Gastroesophageal sphincter (tissue), 3 donors: ENCODE measurements around the gene PCDHA3.
"Not testable (repeated sequence)": the region's sequence is repeated elsewhere in the genome, so short reads cannot be mapped to it uniquely, and the experiment has no call there.

Source experiments
- EP300 ChIP-seq: sonication (generic); formaldehyde crosslinking; IDR thresholded peaks from one replicate; pipeline ENCODE4 v1.6.1; 2017; ENCODE audit warnings: antibody characterized with exemption, mild to moderate bottlenecking
- POLR2A ChIP-seq, 2 donors: fragments of 450-650 bp; IDR thresholded peaks; one replicate each; pipeline ENCODE4 v1.6.1; 2017; ENCODE audit warnings: antibody characterized with exemption in 2 of 2, mild to moderate bottlenecking in 2 of 2, moderate library complexity in 1 of 2
- TF ChIP-seq, protein P1 (sequence below), 4 experiments: fragments of 200-600 bp in 2 of 4; fragments of 450-650 bp in 2 of 4; sonication (generic) in 1 of 4; IDR thresholded peaks; one replicate each; pipeline ENCODE4 v1.5.1; 2017 to 2019; ENCODE audit warnings: antibody characterized with exemption in 4 of 4, mild to moderate bottlenecking in 2 of 4, moderate library complexity in 2 of 4

DNA sequence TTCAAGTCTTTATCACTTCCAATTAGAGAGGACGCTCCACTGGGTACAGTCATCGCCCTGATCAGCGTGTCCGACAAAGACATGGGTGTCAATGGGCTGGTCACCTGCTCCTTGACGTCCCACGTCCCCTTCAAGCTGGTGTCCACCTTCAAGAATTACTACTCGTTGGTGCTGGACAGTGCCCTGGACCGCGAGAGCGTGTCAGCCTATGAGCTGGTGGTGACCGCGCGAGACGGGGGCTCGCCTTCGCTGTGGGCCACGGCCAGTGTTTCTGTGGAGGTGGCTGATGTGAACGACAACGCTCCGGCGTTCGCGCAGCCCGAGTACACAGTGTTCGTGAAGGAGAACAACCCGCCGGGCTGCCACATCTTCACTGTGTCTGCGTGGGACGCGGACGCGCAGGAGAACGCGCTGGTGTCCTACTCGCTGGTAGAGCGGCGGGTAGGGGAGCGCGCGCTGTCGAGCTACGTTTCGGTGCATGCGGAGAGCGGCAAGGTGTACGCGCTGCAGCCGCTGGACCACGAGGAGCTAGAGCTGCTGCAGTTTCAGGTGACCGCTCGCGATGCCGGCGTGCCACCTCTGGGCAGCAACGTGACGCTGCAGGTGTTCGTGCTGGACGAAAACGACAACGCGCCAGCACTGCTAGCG is 7.5 kb downstream of the PCDHA3 start:
- not testable (repeated sequence) for TF ChIP-seq POLR2A (IDR thresholded peaks at IDR 0.05); EP300
- TF ChIP-seq, protein P1, sequence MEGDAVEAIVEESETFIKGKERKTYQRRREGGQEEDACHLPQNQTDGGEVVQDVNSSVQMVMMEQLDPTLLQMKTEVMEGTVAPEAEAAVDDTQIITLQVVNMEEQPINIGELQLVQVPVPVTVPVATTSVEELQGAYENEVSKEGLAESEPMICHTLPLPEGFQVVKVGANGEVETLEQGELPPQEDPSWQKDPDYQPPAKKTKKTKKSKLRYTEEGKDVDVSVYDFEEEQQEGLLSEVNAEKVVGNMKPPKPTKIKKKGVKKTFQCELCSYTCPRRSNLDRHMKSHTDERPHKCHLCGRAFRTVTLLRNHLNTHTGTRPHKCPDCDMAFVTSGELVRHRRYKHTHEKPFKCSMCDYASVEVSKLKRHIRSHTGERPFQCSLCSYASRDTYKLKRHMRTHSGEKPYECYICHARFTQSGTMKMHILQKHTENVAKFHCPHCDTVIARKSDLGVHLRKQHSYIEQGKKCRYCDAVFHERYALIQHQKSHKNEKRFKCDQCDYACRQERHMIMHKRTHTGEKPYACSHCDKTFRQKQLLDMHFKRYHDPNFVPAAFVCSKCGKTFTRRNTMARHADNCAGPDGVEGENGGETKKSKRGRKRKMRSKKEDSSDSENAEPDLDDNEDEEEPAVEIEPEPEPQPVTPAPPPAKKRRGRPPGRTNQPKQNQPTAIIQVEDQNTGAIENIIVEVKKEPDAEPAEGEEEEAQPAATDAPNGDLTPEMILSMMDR (IDR thresholded peaks at IDR 0.05), result not testable (repeated sequence)
